ENCODE data around the gene NDUFA8.

The NDUFA8 gene

GRCh38 chr9:122116448-122117173 lies 43.0 kb downstream of the NDUFA8 start:
- TF ChIP-seq CTCF (conservative IDR thresholded peaks at IDR 0.05): no peak
- no peak for TF ChIP-seq ZFX (IDR thresholded peaks at IDR 0.05)
- H3K27ac ChIP-seq: no peak overlapping the region

GRCh38 chr9:122116040-122116439 lies 43.5 kb downstream of the NDUFA8 start:
- H3K27ac ChIP-seq: no peak overlapping the region
- no peak for TF ChIP-seq CTCF (conservative IDR thresholded peaks at IDR 0.05)
- TF ChIP-seq ZFX (IDR thresholded peaks at IDR 0.05): no peak

GRCh38 chr9:122115176-122116035 lies 44.2 kb downstream of the NDUFA8 start:
- TF ChIP-seq CTCF (conservative IDR thresholded peaks at IDR 0.05): no peak
- TF ChIP-seq ZFX (IDR thresholded peaks at IDR 0.05): no peak
- H3K27ac ChIP-seq: no peak overlapping the region

- no peak overlapping the region for H3K27ac ChIP-seq
- TF ChIP-seq ZFX (IDR thresholded peaks at IDR 0.05): no peak
- TF ChIP-seq CTCF (conservative IDR thresholded peaks at IDR 0.05): no peak
Observed at GRCh38 chr9:122113574-122113973, 46.0 kb downstream of the NDUFA8 start.

- H3K27ac ChIP-seq: no peak overlapping the region
Observed at GRCh38 chr9:122112238-122112637, 47.3 kb downstream of the NDUFA8 start.

GRCh38 chr9:122111413-122112085 lies 48.0 kb downstream of the NDUFA8 start:
- TF ChIP-seq CTCF (conservative IDR thresholded peaks at IDR 0.05) (no peak), ZFX (IDR thresholded peaks at IDR 0.05) (no peak)
- H3K27ac ChIP-seq: no peak overlapping the region

More at GRCh38 chr9:122112238-122112637, 47.3 kb downstream of the NDUFA8 start:
- TF ChIP-seq ZFX (IDR thresholded peaks at IDR 0.05) (no peak), CTCF (conservative IDR thresholded peaks at IDR 0.05) (no peak)

Measured in C4-2B (cell line).